HCT116 (cell line): ENCODE results near the gene BRDT. TPM values are rescaled to one million over a fixed set of nuclear protein-coding genes. Genes with fewer than 3 reads are reported as not detected.

Source experiments
- ATAC-seq: fragments of 200-7000 bp; cut with Tn5 transposase; 2 replicates; pipeline ENCODE4 v1.9.1; 2020; ENCODE audit warnings: mild to moderate bottlenecking, moderate library complexity
- BruUV-seq: library from RNA; stranded (reverse); fragments of 400-500 nt; replicated peaks from 2 replicates; lab custom pipeline; 2021; lab: Mats Ljungman, UMichigan
- CTCF ChIA-PET: fragments of 300-600 bp; sonication (Branson Sonifier 250); formaldehyde crosslinking; loops from one replicate; lab custom pipeline; 2021; ENCODE audit warnings: antibody characterized with exemption; lab: Charles Lee
- POLR2A ChIA-PET: fragments of 300-600, 350-600 bp; sonication (Branson Sonifier 250); formaldehyde crosslinking; loops from one replicate; lab custom pipeline; 2021; ENCODE audit warnings: antibody characterized with exemption; lab: Charles Lee
- RAD21 ChIA-PET, 2 experiments: fragments of 300-600 bp; sonication (Branson Sonifier 250); formaldehyde crosslinking; loops; one replicate each; lab custom pipeline; 2023; ENCODE audit warnings: low total read pairs in 2 of 2; ENCODE audit not compliant: uncharacterized antibody in 2 of 2, unreplicated experiment in 2 of 2, low non-redundant PET in 1 of 2; lab: Charles Lee
- DNase-seq: peaks from one replicate; pipeline ENCODE4 v3.0.0-alpha.2; 2010; ENCODE audit warnings: low read depth, low spot score
- H2AFZ ChIP-seq: fragments of 200-600 bp; shearing (Covaris generic), sonication (generic); 2 replicates; pipeline ENCODE4 v1.6.1; 2017; ENCODE audit warnings: low read depth, mixed run types, mixed read lengths, antibody characterized with exemption, low read length; ENCODE audit not compliant: poor library complexity, severe bottlenecking
- H3K27ac ChIP-seq: 2 replicates; pipeline ENCODE4 v1.5.1; 2012; ENCODE audit warnings: low read depth, low read length
- H3K27me3 ChIP-seq: fragments of 200-600 bp; sonication (generic); 2 replicates; pipeline ENCODE4 v1.6.1; 2016; ENCODE audit warnings: mixed run types, low read length, mixed read lengths; ENCODE audit not compliant: insufficient read depth
- H3K36me3 ChIP-seq, 2 experiments: fragments of 200-500 bp in 1 of 2; fragments of 200-600 bp in 1 of 2; sonication (Bioruptor generic) in 1 of 2; sonication (generic) in 1 of 2; 2 replicates each; pipeline versions ENCODE4 v1.5.1 to v1.6.1; 2014 to 2016; ENCODE audit warnings: low read length in 2 of 2, inconsistent platforms in 1 of 2, mixed read lengths in 1 of 2, mixed run types in 1 of 2; ENCODE audit not compliant: insufficient read depth in 2 of 2, control insufficient read depth in 1 of 2
- H3K4me1 ChIP-seq, 2 experiments: fragments of 200-600 bp in 1 of 2; sonication (generic) in 1 of 2; 2 replicates each; pipeline versions ENCODE4 v1.5.1 to v1.6.1; 2012 to 2017; ENCODE audit warnings: low read length in 2 of 2, inconsistent platforms in 1 of 2, mild to moderate bottlenecking in 1 of 2, mixed read lengths in 1 of 2, mixed run types in 1 of 2, moderate library complexity in 1 of 2; ENCODE audit not compliant: insufficient read depth in 2 of 2, control insufficient read depth in 1 of 2
- H3K4me2 ChIP-seq: fragments of 200-600 bp; sonication (generic); 2 replicates; pipeline ENCODE4 v1.6.1; 2017; ENCODE audit warnings: mixed run types, low read length, mixed read lengths
- H3K4me3 ChIP-seq, 2 experiments: fragments of 200-600 bp in 1 of 2; sonication (generic) in 1 of 2; replicated peaks in 1 of 2; 2 replicates each; pipeline ENCODE4 v1.5.1; 2011 to 2016; ENCODE audit warnings: low read length in 2 of 2, control low read depth in 1 of 2, low read depth in 1 of 2, mild to moderate bottlenecking in 1 of 2, mixed read lengths in 1 of 2, mixed run types in 1 of 2
- H3K79me2 ChIP-seq: fragments of 200-600 bp; sonication (generic); 2 replicates; pipeline ENCODE4 v1.6.1; 2017; ENCODE audit warnings: mild to moderate bottlenecking, mixed run types, low read length, moderate library complexity, mixed read lengths; ENCODE audit not compliant: insufficient read depth
- H3K9ac ChIP-seq: fragments of 200-600 bp; sonication (generic); 2 replicates; pipeline ENCODE4 v1.6.1; 2016; ENCODE audit warnings: low read length, mixed read lengths
- H3K9me2 ChIP-seq: fragments of 200-600 bp; sonication (generic), shearing (Covaris generic); 2 replicates; pipeline ENCODE4 v1.6.1; 2017; ENCODE audit warnings: mixed run types, mild to moderate bottlenecking, moderate library complexity; ENCODE audit not compliant: insufficient read depth
- H3K9me3 ChIP-seq, 2 experiments: fragments of 200-500 bp in 1 of 2; fragments of 200-600 bp in 1 of 2; sonication (Bioruptor generic) in 1 of 2; sonication (generic) in 1 of 2; 2 replicates each; pipeline ENCODE4 v1.6.1; 2014 to 2017; ENCODE audit warnings: low read length in 2 of 2, mixed read lengths in 2 of 2, inconsistent platforms in 1 of 2, low read depth in 1 of 2, mild to moderate bottlenecking in 1 of 2, mixed run types in 1 of 2, moderate library complexity in 1 of 2; ENCODE audit not compliant: control insufficient read depth in 1 of 2, insufficient read depth in 1 of 2
- H4K20me1 ChIP-seq: fragments of 200-600 bp; sonication (generic), shearing (Covaris generic); 2 replicates; pipeline ENCODE4 v1.6.1; 2017; ENCODE audit warnings: mixed run types, mild to moderate bottlenecking, moderate library complexity; ENCODE audit not compliant: insufficient read depth
- CBX3 ChIP-seq: IDR thresholded peaks from 2 replicates; pipeline ENCODE4 v1.6.1; 2012; ENCODE audit warnings: low read depth
- CEBPB ChIP-seq: IDR thresholded peaks from 2 replicates; pipeline ENCODE4 v1.6.1; 2012; ENCODE audit warnings: low read depth
- EGR1 ChIP-seq: IDR thresholded peaks from 2 replicates; pipeline ENCODE4 v1.6.1; 2012; ENCODE audit warnings: low read depth
- ELF1 ChIP-seq: IDR thresholded peaks from 2 replicates; pipeline ENCODE4 v1.6.1; 2012; ENCODE audit warnings: low read depth, borderline replicate concordance
- EZH2 ChIP-seq: fragments of 200-600 bp; sonication (generic); IDR thresholded peaks from 2 replicates; pipeline ENCODE4 v1.6.1; 2017; ENCODE audit warnings: antibody characterized with exemption, mixed run types
- EZH2phosphoT487 ChIP-seq: fragments of 200-600 bp; IDR thresholded peaks from 2 replicates; pipeline ENCODE4 v1.6.1; 2018; ENCODE audit warnings: antibody characterized with exemption, borderline replicate concordance
- FOSL1 ChIP-seq: IDR thresholded peaks from 2 replicates; pipeline ENCODE4 v1.6.1; 2012; ENCODE audit warnings: low read depth
- JUND ChIP-seq: IDR thresholded peaks from 2 replicates; pipeline ENCODE4 v1.6.1; 2012
- POLR2A ChIP-seq: IDR thresholded peaks from 2 replicates; pipeline ENCODE4 v1.7.0; 2011; ENCODE audit warnings: borderline replicate concordance; ENCODE audit not compliant: insufficient read depth, insufficient read length; ENCODE audit errors: extremely low read depth
- POLR2AphosphoS5 ChIP-seq: IDR thresholded peaks from 2 replicates; pipeline ENCODE4 v1.6.1; 2011; ENCODE audit warnings: mild to moderate bottlenecking, low read depth, low read length, moderate library complexity
- RAD21 ChIP-seq: IDR thresholded peaks from 2 replicates; pipeline ENCODE4 v1.6.1; 2012; ENCODE audit warnings: low read depth, mild to moderate bottlenecking
- SIN3A ChIP-seq: IDR thresholded peaks from 2 replicates; pipeline ENCODE4 v1.6.1; 2012; ENCODE audit warnings: low read depth
- SP1 ChIP-seq: IDR thresholded peaks from 2 replicates; pipeline ENCODE4 v1.6.1; 2012; ENCODE audit warnings: low read depth
- SRF ChIP-seq: IDR thresholded peaks from 2 replicates; pipeline ENCODE4 v1.6.1; 2012; ENCODE audit warnings: low read depth
- TCF7L2 ChIP-seq: IDR thresholded peaks from 2 replicates; pipeline ENCODE4 v1.7.0; 2011; ENCODE audit warnings: borderline replicate concordance, inconsistent platforms; ENCODE audit not compliant: insufficient read depth, insufficient read length; ENCODE audit errors: extremely low read depth
- YY1 ChIP-seq: IDR thresholded peaks from 2 replicates; pipeline ENCODE4 v1.6.1; 2011; ENCODE audit warnings: low read length, low read depth, moderate library complexity, mild to moderate bottlenecking; ENCODE audit not compliant: insufficient replicate concordance; ENCODE audit errors: extremely low read depth
- intact Hi-C: fragments of 100-400 bp; cut with micrococcal nuclease; formaldehyde crosslinking; loops from 2 replicates; pipeline ENCODE4 v1.10.0; 2022
- total RNA-seq: library from RNA; stranded (reverse); gene quantifications from one replicate; pipeline ENCODE4 v1.2.1, GENCODE V29; 2021; ENCODE audit not compliant: unreplicated experiment
- TF ChIP-seq, protein P1 (sequence below): IDR thresholded peaks from 2 replicates; pipeline ENCODE4 v1.6.1; 2012

BRDT gene
- total RNA-seq, 1 experiment from 2014 or later, result not detected

GRCh38 chr1:91916811-91917460 lies 32.3 kb upstream of the BRDT start:
- no peaks in the 10 kb centered on the region for H3K9me3 ChIP-seq
- intact Hi-C loops, result no loop called here
- H3K9ac ChIP-seq, result no peak overlapping the region
- H4K20me1 ChIP-seq, result no peaks in the 10 kb centered on the region
- no peak overlapping the region for H3K27ac ChIP-seq
- BruUV-seq, result no TSS peak
- no peaks in the 10 kb centered on the region for H3K79me2 ChIP-seq
- H3K4me2 ChIP-seq, result no peak overlapping the region
- TF ChIP-seq EGR1, result no peak
- no peak for TF ChIP-seq CBX3
- no peak for TF ChIP-seq EZH2
- TF ChIP-seq JUND, result no peak
- TF ChIP-seq SIN3A, result no peak
- TF ChIP-seq YY1, result no peak
- TF ChIP-seq FOSL1, result no peak
- no peak for TF ChIP-seq ELF1
- TF ChIP-seq TCF7L2, result no peak
- TF ChIP-seq POLR2AphosphoS5, result no peak
- TF ChIP-seq, protein P1, sequence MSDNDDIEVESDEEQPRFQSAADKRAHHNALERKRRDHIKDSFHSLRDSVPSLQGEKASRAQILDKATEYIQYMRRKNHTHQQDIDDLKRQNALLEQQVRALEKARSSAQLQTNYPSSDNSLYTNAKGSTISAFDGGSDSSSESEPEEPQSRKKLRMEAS, result no peak
- TF ChIP-seq SRF, result no peak
- no peak for TF ChIP-seq POLR2A
- TF ChIP-seq SP1, result no peak
- TF ChIP-seq EZH2phosphoT487, result no peak
- no peak for TF ChIP-seq CEBPB
- TF ChIP-seq RAD21, result no peak
- ChIA-PET POLR2A (no interaction called here), CTCF (no interaction called here), RAD21 (no interaction called here)
- H3K4me3 ChIP-seq, result no peak overlapping the region
- H3K27me3 ChIP-seq, result no peaks in the 10 kb centered on the region
- DNase-seq (no peak), ATAC-seq (no peak)
- no peaks in the 10 kb centered on the region for H3K9me2 ChIP-seq
- H2AFZ ChIP-seq, result no peak overlapping the region
- H3K36me3 ChIP-seq, result no peaks in the 10 kb centered on the region
- H3K4me1 ChIP-seq, result no peaks in the 10 kb centered on the region
